ENCODE data around the gene ENDOU.

DNA sequence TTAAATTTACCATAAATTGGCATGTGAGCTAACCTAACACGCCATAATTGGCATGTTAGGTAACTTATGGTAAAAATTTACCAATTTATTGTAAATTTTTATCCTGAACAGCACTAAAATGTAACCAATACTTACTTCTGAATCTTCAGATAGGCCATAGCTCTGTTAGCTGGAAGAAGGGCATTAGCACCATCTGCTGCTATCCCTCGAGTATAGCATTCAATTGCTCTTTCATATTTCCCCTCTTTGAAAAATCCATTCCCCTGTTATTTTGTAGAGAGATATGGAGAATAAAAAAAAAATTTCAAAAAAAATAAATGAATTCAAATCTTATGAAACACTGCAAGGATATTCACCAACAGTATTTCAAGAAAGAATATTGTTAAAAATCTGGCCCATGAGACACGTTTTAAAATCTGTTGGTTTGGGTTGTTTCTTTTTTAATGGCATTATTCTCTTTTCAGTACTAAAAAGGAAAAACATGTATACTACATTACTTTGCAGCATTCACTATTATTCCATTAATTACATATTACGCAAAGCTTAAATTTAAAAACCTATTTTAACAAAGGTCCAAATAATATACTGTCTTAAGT lies 38.5 kb downstream of the ENDOU start:
- TF ChIP-seq, protein P1, sequence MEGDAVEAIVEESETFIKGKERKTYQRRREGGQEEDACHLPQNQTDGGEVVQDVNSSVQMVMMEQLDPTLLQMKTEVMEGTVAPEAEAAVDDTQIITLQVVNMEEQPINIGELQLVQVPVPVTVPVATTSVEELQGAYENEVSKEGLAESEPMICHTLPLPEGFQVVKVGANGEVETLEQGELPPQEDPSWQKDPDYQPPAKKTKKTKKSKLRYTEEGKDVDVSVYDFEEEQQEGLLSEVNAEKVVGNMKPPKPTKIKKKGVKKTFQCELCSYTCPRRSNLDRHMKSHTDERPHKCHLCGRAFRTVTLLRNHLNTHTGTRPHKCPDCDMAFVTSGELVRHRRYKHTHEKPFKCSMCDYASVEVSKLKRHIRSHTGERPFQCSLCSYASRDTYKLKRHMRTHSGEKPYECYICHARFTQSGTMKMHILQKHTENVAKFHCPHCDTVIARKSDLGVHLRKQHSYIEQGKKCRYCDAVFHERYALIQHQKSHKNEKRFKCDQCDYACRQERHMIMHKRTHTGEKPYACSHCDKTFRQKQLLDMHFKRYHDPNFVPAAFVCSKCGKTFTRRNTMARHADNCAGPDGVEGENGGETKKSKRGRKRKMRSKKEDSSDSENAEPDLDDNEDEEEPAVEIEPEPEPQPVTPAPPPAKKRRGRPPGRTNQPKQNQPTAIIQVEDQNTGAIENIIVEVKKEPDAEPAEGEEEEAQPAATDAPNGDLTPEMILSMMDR (conservative IDR thresholded peaks at IDR 0.05; ENCODE audit: low read length) = peak; percentile 79
- no peak for TF ChIP-seq EZH2phosphoT487 (IDR thresholded peaks at IDR 0.05; ENCODE audit: borderline replicate concordance, low read depth, low read length)
